Ovary (tissue), 9 donors: ENCODE measurements around the gene GRK4. TPM values are rescaled to one million over a fixed set of nuclear protein-coding genes. Genes with fewer than 3 reads are reported as not detected.

ENCODE experiments used
- DNase-seq, 5 donors: peaks; one replicate each; pipeline ENCODE4 v3.0.0-alpha.2; 2019 to 2020
- H3K27ac ChIP-seq, 2 donors: fragments of 200-600 bp; one replicate each; pipeline versions ENCODE4 v1.5.1 to v1.8.0; 2019 to 2022
- H3K27me3 ChIP-seq: fragments of 200-600 bp; one replicate; pipeline ENCODE4 v1.8.0; 2022
- H3K36me3 ChIP-seq: fragments of 200-600 bp; sonication (generic); one replicate; pipeline ENCODE4 v1.5.1; 2019
- H3K4me1 ChIP-seq: one replicate; pipeline ENCODE4 v1.8.1; 2013; ENCODE audit warnings: mild to moderate bottlenecking, moderate library complexity; ENCODE audit not compliant: insufficient read depth
- H3K4me3 ChIP-seq: fragments of 200-600 bp; sonication (generic); one replicate; pipeline ENCODE4 v1.5.1; 2017
- H3K9me3 ChIP-seq, 2 donors: fragments of 200-600 bp in 1 of 2; sonication (generic) in 1 of 2; one replicate each; pipeline versions ENCODE4 v1.5.1 to v1.8.1; 2013 to 2019; ENCODE audit warnings: mild to moderate bottlenecking in 1 of 2, moderate library complexity in 1 of 2
- EP300 ChIP-seq: sonication (generic); formaldehyde crosslinking; IDR thresholded peaks from one replicate; pipeline ENCODE4 v1.6.1; 2017; ENCODE audit warnings: antibody characterized with exemption
- POLR2A ChIP-seq: fragments of 450-650 bp; IDR thresholded peaks from one replicate; pipeline ENCODE4 v1.6.1; 2017; ENCODE audit warnings: antibody characterized with exemption, mild to moderate bottlenecking, moderate library complexity
- WGBS, 3 donors: extraction: QIAGEN DNeasy Blood & Tissue Kit in 1 of 3; methylation state at CpG; one replicate each; pipeline versions ENCODE4 v1.1.5 to v1.1.7; 2013 to 2017; 5-methylcytosine and 5-hydroxymethylcytosine counted together
- intact Hi-C, 4 donors: fragments of 100-400 bp; cut with DNase I; formaldehyde crosslinking; loops; one replicate each; pipeline versions ENCODE4 v1.11.0 to v1.15.1; 2022 to 2023
- polyA plus RNA-seq, 2 donors: library from polyadenylated mRNA; stranded (reverse); fragments of 200-250 nt in 1 of 2; fragments of 350-450 nt in 1 of 2; fragmentation: Illumina TruSeq in 1 of 2; extraction: RNeasy Lipid Tissue Mini Kit (QIAGEN cat#74804) in 1 of 2; gene quantifications; one replicate each; pipeline ENCODE4 v1.2.3, GENCODE V29; 2013 to 2014
- total RNA-seq, 7 donors: library from RNA; depleted of rRNA in 2 of 7; stranded (reverse); fragments of >200 nt in 2 of 7; fragmentation: NEBNext Ultra II Directional in 3 of 7; extraction: Animal tissue kit (Norgen Biotek cat#: 25700) in 3 of 7; gene quantifications; one replicate each; pipeline versions ENCODE4 v1.1.0 to v1.2.4, GENCODE V29; 2016 to 2023
- TF ChIP-seq, protein P1 (sequence below), 3 donors: fragments of 450-650 bp in 2 of 3; fragments of 200-600 bp in 1 of 3; IDR thresholded peaks; one replicate each; pipeline versions ENCODE4 v1.5.1 to v1.8.0; 2016 to 2022; ENCODE audit warnings: antibody characterized with exemption in 3 of 3, mild to moderate bottlenecking in 1 of 3
- donor health status: DM: no; HTN: no; CAD: no; lungs with moderate emphysema.
- donor health status: DM: no; HTN: no; CAD: no.
- donor health status: Bipolar disorder and iron deficiency.
- donor health status: DM: yes; HTN: yes; CAD: no.
- donor health status: DM: no; HTN: no; CAD: no.
- donor health status: DM: yes; HTN: yes; CAD: no.

Gene GRK4
- total and polyA plus RNA-seq, 9 donors = 3.3 to 17.6 (median 6.9) TPM

- Histone ChIP-seq H3K9me3 (no peaks in the 10 kb centered on the region), H3K4me1 (peaks cover 3% of the 10 kb centered on the region), H3K27me3 (no peaks in the 10 kb centered on the region), H3K27ac (no peak overlapping the region), H3K4me3 (peak overlapping the region; percentile 80), H3K36me3 (no peaks in the 10 kb centered on the region)
- 1 to 2% (median 2%) methylated on average over 8 of the region's 8 CpGs for whole genome bisulfite sequencing, 3 donors
- intact Hi-C loops = no loop called here
- no peak for TF ChIP-seq EP300
- no peak for TF ChIP-seq POLR2A
- TF ChIP-seq, protein P1, sequence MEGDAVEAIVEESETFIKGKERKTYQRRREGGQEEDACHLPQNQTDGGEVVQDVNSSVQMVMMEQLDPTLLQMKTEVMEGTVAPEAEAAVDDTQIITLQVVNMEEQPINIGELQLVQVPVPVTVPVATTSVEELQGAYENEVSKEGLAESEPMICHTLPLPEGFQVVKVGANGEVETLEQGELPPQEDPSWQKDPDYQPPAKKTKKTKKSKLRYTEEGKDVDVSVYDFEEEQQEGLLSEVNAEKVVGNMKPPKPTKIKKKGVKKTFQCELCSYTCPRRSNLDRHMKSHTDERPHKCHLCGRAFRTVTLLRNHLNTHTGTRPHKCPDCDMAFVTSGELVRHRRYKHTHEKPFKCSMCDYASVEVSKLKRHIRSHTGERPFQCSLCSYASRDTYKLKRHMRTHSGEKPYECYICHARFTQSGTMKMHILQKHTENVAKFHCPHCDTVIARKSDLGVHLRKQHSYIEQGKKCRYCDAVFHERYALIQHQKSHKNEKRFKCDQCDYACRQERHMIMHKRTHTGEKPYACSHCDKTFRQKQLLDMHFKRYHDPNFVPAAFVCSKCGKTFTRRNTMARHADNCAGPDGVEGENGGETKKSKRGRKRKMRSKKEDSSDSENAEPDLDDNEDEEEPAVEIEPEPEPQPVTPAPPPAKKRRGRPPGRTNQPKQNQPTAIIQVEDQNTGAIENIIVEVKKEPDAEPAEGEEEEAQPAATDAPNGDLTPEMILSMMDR (IDR thresholded peaks at IDR 0.05) = no peak
- DNase-seq = no peak
Measured at GRCh38 chr4:3075652-3075981, 112.2 kb downstream of the GRK4 start.

GRCh38 chr4:3077796-3078195, 114.4 kb downstream of the GRK4 start:
- WGBS, 3 donors = 43 to 57% (median 47%) methylated on average over 2 of the region's 2 CpGs
- Histone ChIP-seq H3K4me3 (no peak overlapping the region), H3K9me3 (no peaks in the 10 kb centered on the region), H3K4me1 (peaks cover 3% of the 10 kb centered on the region), H3K27ac (no peak overlapping the region), H3K36me3 (no peaks in the 10 kb centered on the region), H3K27me3 (no peaks in the 10 kb centered on the region)
- no peak for DNase-seq
- no peak for TF ChIP-seq EP300
- TF ChIP-seq, protein P1 (IDR thresholded peaks at IDR 0.05) = no peak
- TF ChIP-seq POLR2A = no peak
- intact Hi-C loops = no loop called here

- Histone ChIP-seq H3K4me1 (peaks cover 3% of the 10 kb centered on the region), H3K27ac (no peak overlapping the region), H3K36me3 (no peaks in the 10 kb centered on the region), H3K4me3 (no peak overlapping the region), H3K27me3 (no peaks in the 10 kb centered on the region), H3K9me3 (no peaks in the 10 kb centered on the region)
- no peak for DNase-seq
- WGBS, 3 donors = 75 to 89% (median 85%) methylated on average over 6 of the region's 6 CpGs
- TF ChIP-seq POLR2A (no peak), EP300 (no peak)
- TF ChIP-seq, protein P1 (IDR thresholded peaks at IDR 0.05) = no peak
- intact Hi-C loops = no loop called here
Measured at GRCh38 chr4:3079694-3080123, 116.3 kb downstream of the GRK4 start.

DNA sequence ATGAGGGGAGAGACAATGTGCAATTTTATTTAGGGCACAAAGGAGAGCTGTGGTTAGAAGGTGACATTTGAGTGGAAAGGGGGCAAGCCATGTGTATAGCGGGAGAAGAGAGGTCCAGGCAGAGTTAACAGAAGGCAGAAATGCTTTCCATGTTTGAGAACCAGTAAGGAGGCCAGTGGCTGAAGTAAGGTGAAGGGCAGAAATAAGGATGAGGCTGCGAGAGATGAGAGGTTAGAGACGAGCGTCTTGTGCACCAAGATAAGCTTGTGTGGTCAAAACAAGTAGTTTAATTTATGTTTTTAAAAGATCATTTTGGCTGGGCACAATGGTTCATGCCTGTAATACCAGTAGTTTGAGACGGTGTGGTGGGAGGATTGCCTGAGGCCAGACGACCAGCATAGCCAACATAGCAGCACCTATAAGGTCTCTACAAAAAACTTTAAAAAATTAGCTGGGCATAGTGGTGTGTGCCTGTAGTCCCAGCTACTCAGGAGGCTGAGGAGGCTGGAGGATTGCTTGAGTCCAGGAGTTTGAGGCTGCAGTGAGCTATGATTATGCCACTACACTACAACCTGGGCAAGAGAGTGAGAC, 119.6 kb downstream of the GRK4 start:
- no peak overlapping the region for H3K4me3 ChIP-seq
- intact Hi-C loops = no loop called here
- TF ChIP-seq POLR2A (no peak), EP300 (no peak)
- TF ChIP-seq, protein P1 (IDR thresholded peaks at IDR 0.05) = no peak
- H3K27me3 ChIP-seq = no peaks in the 10 kb centered on the region
- no peak for DNase-seq
- H3K9me3 ChIP-seq = no peaks in the 10 kb centered on the region
- no peak overlapping the region for H3K27ac ChIP-seq
- H3K4me1 ChIP-seq = no peaks in the 10 kb centered on the region
- no peaks in the 10 kb centered on the region for H3K36me3 ChIP-seq
- 30 to 42% (median 35%) methylated on average over 6 of the region's 6 CpGs for WGBS, 3 donors
